HG02943 (cell line): ENCODE results near the gene PPY.
"Not testable (repeated sequence)": the region's sequence is repeated elsewhere in the genome, so short reads cannot be mapped to it uniquely, and the experiment has no call there.

Experiments used
- ATAC-seq: cut with Tn5 transposase; IDR thresholded peaks from one replicate; pipeline ENCODE4 v1.9.1; 2021; ENCODE audit warnings: mild to moderate bottlenecking, low read depth, moderate library complexity; ENCODE audit not compliant: unreplicated experiment

The PPY gene

DNA sequence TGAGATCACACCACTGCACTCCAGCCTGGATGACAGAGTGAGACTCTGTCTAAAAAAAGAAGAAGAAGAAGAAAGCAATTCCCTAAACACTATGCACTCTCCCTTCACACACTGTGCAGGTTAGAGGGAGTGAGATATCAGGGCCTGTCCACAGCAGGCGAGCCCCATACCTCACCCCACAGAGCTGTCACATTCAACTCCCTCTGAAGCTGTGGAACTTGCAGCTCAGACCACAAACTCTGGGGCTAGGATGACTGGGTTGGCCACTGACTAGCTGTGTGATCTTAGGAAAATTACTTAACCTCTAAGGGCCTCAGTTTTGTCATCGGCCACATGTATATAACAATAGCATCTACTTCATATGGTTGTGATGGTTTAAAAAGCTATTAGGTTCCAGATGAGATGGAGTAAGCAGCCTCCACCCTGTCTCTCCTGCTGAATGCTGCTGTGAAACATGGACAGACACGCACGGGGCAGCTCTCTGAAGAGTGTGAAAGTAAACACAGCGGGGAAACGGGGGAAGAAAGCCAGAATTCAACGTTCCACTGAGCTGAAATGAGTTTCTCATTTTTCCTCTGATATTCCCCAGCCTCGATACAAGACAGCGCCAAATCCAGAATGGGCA is 25.1 kb upstream of the PPY start:
- no peak for ATAC-seq

GRCh38 chr17:43966276-43966675 is 24.0 kb upstream of the PPY start:
- ATAC-seq = no peak

- ATAC-seq = no peak
These were observed 20.2 kb upstream of the PPY start for GRCh38 chr17:43962479-43962878.

DNA sequence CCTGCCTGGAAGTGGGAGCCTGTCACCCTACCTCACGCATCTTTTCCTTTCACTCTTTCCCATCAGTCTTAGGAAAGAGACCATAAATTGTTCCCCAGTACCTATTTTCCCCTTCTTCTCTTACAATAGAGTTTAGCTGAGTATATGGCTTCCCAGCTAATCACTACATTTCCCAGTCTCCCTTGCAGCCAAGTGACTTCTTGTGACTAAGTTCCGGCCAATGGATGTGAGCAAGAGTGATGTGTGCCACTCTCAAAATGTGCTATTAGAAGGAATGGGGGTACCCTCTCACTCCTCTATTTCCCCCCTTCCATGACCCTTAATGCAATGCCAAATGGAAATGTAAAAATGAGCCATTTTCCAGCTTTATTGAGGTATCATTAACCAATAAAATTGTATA is 19.7 kb upstream of the PPY start:
- no peak for ATAC-seq

GRCh38 chr17:43961292-43961691 is 19.0 kb upstream of the PPY start:
- ATAC-seq = not testable (repeated sequence)

DNA sequence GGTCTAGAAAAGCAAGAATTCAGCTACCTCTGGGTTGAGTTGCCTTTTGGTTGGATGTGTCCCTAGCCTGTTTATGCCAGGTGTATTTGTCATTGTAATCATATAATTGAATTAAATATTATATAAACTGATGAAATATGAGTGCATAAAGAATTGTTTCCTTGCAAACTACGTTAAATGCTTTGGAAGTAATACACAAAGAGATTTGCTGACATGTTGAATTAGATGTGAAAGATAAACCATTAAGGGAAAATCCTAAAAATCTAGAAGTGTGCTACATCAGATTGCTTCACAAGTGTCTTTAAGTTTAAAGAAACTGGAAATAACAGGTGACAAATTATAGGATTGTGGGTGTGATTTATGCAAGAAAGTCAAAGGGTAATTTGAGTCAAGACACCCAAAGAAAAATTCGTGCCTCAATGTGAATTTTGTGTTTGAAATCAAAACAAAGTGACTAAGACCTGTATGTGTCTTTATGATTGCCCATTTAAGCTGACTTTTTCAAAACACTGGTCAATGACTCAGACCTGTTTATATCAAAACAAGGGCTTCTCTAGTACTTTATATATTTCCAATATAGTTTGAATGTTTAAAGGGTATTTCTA is 16.6 kb upstream of the PPY start:
- ATAC-seq = no peak

DNA sequence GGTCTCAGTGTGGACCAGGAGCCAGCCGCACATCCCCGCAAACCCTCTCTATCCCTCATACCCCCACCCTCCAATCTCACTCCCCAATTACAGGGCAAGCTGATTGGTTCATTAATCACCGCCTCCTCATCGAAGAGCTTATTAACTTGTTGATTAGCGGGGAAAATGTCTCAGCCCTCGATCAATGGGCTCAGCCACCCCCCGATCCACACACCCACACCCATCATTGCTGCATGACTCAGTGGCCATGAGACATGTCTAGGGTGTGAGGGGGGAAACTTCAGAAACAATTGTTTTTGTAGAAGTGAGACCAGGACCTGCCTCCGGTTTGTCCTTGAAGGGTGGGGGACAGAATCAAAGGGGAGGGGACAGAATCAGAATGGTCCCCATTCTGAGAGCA is 13.9 kb upstream of the PPY start:
- ATAC-seq = no peak

GRCh38 chr17:43953746-43954145 is 11.5 kb upstream of the PPY start, which contains the start of gene PYY:
PYY (minus strand) TSS chr17:43953940; CDS start chr17:43953483, 457 bp downstream.
- no peak for ATAC-seq

GRCh38 chr17:43952724-43953666 is 10.7 kb upstream of the PPY start:
- no peak for ATAC-seq

DNA sequence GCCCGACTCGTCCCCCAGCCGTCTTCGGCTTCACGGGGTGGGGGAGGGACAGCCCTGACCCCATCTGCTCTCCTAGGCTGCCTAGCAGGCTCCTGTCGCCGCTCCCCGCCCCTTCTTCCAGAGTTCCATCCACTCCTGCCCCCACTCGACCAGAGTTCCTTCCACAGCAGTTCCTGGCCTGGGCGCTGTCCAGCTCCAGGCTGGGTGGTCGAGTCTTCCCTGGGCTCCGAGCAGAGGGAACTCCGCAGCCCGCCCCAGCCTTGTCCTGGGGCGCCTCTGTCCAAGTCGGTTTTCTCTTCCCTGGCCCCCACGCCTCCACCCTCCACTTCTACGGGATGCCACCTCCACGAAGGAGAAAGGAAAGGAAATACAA is 10.1 kb upstream of the PPY start:
- ATAC-seq = no peak

DNA sequence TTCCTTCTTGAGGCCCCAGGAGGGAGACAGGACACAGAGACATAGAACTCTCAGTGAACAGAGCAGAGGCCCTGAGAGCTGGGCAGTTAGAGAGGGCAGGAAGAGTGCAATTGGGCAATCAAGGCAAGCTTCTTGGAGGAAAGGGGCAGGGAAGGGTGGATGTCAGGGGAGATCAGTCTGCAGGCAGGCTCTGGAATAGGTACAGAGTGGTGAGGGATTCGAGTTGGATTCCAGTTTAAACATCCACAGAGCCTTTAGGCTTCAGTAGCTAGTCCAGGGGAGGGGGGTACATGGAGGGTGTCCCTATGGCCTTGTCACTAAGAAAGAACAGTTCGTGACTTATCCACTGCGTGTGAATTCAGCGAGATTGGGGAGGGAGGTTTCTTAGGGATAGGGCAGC is 9.5 kb upstream of the PPY start:
- no peak for ATAC-seq

DNA sequence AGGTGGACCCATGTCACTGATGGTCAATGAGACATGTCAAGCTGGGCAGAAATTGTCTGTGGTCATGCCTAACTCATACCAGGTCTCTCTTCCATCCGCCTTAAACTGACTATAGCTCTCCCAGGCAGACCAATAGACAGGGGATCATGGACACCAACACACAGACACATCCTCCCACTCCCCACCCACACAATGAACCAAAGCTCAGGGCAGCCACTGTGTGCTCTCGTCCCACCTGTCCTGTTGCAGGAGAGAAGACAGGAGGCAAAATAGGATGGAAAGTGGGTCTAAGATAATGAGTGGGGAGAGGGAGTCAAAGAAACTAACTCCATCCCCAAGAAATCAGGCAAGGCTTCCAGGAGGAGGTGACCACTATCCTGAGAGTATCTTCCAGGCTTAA is 8.3 kb upstream of the PPY start:
- ATAC-seq = no peak

DNA sequence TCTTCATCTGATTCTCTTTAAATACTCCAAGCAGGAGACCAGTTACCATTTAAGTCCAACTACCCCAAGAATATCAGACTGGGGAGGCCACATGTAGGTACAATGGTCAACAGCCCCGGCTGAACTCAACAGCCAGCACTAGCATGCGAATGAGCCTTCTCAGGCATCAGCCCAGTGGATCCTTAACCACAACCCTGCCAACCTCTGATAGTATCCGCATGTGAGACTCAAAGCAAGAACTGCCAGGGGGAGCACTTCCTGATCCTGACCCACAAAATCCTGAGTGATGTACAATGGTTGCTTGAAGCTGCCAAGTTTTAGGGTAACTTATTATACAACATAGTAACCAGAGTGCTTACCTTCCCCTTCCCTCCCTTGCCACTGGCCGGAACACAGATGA is 7.5 kb upstream of the PPY start:
- ATAC-seq = no peak

GRCh38 chr17:43946781-43947180 is 4.5 kb upstream of the PPY start:
- no peak for ATAC-seq

GRCh38 chr17:43945074-43945829 is 3.0 kb upstream of the PPY start:
- no peak for ATAC-seq

DNA sequence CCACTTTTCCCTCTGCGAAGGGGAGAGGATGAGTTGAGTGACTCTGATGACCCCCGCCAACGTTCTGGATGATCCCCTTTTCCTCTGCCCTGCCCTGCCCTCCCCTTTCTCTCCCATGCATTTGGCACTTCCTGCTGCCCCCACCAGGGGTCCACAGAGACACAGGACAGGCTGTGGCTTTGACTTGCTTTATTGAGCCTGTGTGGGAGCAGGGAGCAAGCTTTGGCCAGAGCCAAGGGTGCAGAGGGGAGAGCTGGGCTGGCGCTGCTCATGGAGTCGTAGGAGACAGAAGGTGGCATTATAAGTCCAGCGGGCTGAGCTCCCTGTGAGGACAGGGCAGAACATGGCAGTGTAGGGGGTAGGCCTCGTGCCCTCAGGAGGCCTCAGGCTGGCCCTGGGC is 1.6 kb downstream of the PPY start:
- ATAC-seq = no peak

DNA sequence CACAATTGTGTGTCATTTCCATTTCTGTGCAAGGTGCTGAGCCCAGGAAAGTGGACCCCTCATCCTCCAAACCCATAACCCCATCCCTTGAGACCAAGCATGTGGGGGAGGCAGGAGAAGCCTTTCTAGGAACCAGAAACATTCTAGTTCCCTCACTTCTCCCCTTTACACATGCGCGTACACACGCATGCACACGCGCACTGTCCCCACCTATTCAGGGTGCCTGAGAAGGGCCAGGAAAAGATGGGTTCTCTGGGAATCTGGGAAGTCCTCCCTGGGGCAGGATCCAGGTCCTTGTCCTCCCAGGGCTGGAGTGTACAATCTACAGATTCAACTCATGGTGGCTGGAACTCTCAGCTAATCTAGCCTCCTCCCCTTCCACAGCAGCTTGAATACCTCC is 2.4 kb downstream of the PPY start:
- no peak for ATAC-seq

DNA sequence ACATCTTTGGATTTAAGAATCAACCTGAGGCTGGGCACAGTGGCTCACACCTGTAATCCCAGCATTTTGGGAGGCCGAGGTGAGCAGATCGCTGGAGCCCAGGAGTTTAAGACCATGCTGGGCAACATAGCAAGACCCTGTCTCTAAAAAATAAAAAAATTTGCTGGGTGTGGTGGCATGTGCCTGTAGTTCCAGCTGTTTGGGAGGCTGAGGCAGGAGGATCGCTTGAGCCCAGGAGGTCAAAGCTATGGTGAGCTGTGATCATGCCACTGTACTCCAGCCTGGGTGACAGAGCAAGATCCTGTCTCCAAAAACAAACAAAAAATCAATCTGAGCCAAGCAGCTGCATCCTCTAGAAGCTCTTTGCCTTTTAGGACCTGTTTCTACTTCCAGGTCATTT is 2.8 kb downstream of the PPY start:
- ATAC-seq = not testable (repeated sequence)

DNA sequence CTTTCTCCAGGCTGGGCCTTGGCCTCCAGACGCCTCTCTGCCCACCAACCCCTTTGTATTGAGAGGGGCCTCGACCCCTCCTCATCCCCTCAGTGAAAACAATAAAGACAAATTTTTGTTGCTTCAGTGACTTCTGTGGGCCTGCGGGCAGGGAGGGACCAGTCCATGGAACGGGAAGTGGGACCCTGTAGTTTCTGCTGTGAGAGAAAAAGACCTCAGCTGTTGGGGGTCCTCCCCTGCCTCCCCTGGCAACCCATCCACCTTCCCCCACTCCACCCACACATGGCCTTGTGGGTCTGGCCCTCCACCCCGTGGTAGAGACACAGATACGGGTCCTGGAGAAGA is 3.5 kb downstream of the PPY start:
- no peak for ATAC-seq

DNA sequence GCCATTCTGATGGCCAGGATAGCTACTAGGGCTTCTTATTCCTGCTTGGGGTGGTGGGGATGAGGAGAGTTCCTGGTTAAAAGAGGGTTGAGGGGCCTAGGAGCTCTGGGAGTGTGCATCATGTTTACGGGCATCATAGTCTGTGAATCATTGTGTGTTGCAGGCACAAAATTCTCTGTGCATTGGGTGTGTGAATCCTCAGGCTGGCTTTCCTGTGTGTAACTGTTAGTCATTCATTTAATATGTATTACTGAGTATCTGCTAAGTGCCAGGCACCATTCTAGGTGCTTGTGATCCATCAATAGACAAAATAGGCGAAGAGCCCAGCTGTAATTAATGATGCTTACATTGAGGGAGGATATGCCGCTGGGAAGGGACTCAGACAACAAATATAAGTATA is 5.8 kb downstream of the PPY start:
- no peak for ATAC-seq

GRCh38 chr17:43935926-43936261 is 6.4 kb downstream of the PPY start:
- no peak for ATAC-seq
